Epithelial cell of proximal tubule (primary cell): Measurements from ENCODE around the gene OR10A2. TPM values are rescaled to one million over a fixed set of nuclear protein-coding genes. Genes with fewer than 3 reads are reported as not detected.
"Not testable (repeated sequence)": the region's sequence is repeated elsewhere in the genome, so short reads cannot be mapped to it uniquely, and the experiment has no call there.

Experiments
- DNase-seq: peaks from one replicate; pipeline ENCODE4 v3.0.0-alpha.2; 2011; ENCODE audit warnings: low read depth
- H3K4me3 ChIP-seq: 2 replicates; pipeline ENCODE4 v1.5.1; 2011; ENCODE audit warnings: low read depth, mild to moderate bottlenecking, low read length
- total RNA-seq: library from RNA; depleted of rRNA; stranded (reverse); fragments of >200 nt; gene quantifications from 2 replicates; pipeline ENCODE4 v1.2.3, GENCODE V29; 2015
- TF ChIP-seq, protein P1 (sequence below): conservative IDR thresholded peaks from 2 replicates; pipeline ENCODE4 v1.5.1; 2012; ENCODE audit warnings: low read depth, mild to moderate bottlenecking, low read length

OR10A2 gene
- total RNA-seq, 1 donor from 2014 or later: not detected

DNA sequence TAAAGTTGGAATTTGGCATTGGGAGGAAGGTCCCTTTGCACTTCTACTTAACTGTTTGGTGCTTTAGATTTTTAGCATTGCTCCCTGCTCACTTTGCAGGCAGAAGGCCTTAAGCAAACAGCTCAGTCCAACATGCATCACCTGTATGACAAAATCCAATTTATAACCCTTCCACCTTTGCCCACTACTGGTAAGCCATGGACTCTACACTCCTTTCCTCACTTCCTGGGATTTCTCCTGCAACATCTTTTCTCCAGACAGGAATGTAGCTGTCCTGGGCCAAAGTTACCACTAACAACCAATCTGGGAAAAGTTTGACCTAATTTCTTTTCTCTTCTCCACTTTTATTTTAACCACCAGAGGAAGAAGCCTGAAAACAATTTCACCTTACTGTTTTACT, 31.2 kb downstream of the OR10A2 start:
- no peak overlapping the region for H3K4me3 ChIP-seq
- TF ChIP-seq, protein P1, sequence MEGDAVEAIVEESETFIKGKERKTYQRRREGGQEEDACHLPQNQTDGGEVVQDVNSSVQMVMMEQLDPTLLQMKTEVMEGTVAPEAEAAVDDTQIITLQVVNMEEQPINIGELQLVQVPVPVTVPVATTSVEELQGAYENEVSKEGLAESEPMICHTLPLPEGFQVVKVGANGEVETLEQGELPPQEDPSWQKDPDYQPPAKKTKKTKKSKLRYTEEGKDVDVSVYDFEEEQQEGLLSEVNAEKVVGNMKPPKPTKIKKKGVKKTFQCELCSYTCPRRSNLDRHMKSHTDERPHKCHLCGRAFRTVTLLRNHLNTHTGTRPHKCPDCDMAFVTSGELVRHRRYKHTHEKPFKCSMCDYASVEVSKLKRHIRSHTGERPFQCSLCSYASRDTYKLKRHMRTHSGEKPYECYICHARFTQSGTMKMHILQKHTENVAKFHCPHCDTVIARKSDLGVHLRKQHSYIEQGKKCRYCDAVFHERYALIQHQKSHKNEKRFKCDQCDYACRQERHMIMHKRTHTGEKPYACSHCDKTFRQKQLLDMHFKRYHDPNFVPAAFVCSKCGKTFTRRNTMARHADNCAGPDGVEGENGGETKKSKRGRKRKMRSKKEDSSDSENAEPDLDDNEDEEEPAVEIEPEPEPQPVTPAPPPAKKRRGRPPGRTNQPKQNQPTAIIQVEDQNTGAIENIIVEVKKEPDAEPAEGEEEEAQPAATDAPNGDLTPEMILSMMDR: no peak
- DNase-seq: no peak

DNA sequence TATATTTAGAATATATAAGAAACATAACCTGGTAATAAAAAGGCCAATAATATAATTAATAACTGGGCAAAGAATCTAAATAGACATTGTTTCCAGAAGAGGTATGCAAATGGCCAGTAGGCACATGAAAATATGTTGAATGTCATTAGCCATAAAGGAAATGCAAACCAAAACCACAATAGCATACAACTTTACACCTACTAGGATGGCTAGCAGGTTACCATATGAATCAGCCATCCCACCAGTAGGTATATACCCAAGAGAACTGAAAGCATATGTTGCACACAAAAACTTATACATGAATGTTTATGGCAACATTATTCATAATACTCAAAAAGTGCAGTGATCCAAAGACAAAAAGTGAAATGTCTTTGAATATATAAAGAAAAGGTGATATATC, 32.2 kb downstream of the OR10A2 start:
- DNase-seq: no peak
- TF ChIP-seq, protein P1: no peak
- no peak overlapping the region for H3K4me3 ChIP-seq

DNA sequence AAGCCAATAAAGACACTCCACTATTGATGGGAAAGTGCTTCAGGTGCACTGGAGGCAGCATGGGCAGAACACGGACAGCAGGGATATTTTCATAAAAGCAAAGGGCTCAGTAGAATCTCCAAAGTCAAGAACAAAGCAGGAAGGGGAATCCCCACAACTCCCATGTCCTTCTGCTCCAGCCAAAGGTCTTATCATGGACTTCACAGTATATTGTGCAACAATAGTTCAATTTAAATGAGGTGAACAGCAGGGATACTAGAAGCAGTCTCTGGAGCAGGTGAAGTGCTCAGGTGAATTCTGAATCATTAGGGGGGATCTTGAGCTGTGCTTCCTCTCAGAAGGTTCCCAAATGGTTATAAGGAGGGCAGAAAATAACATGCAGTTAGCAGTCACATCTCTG, 36.1 kb downstream of the OR10A2 start:
- TF ChIP-seq, protein P1: no peak
- DNase-seq: no peak
- no peak overlapping the region for H3K4me3 ChIP-seq

DNA sequence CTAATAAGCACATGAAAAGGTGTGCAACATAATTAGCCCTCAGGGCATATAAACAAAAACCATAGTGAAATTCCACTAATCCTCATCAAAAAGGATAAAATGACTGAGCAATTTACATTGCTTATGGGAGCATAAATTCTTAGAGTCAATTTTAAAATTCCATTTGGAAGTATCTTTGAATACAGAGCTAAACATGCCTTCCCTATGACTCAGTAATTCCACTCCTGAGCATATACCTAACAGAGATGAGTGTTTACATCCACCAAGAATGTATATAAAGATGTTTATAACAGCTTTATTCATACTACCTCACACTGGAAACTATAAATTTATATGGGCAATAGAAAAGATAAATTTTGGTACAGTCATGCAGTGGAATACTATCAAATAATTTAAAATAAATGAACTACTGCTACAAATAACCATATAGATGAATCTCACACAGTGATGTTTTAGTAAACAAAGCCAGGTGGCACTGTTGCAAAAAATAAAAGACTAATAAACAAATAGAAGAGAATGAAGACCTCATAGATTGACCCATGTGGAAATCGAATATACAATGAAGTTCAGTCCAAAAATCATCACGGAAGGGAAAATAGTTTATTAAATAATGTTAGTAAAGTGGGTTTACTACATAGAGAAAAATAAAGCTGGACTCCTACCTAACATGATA, 37.6 kb downstream of the OR10A2 start:
- TF ChIP-seq, protein P1: no peak
- no peak overlapping the region for H3K4me3 ChIP-seq

DNA sequence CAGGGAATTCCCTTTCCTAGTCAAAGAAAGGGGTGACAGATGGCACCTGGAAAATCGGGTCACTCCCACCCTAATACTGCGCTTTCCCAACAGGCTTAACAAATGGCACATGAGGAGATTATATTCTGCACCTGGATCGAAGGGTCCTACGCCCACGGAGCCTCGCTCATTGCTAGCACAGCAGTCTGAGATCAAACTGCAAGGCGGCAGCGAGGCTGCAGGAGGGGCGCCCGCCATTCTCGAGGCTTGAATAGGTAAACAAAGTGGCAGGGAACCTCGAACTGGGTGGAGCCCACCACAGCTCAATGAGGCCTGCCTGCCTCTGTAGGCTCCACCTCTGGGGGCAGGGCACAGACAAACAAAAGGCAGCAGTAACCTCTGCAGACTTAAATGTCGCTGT, 41.9 kb downstream of the OR10A2 start:
- DNase-seq, H3K4me3 ChIP-seq: not testable (repeated sequence)

More for the DNA sequence above, 37.6 kb downstream of the OR10A2 start:
- no peak for DNase-seq

DNA sequence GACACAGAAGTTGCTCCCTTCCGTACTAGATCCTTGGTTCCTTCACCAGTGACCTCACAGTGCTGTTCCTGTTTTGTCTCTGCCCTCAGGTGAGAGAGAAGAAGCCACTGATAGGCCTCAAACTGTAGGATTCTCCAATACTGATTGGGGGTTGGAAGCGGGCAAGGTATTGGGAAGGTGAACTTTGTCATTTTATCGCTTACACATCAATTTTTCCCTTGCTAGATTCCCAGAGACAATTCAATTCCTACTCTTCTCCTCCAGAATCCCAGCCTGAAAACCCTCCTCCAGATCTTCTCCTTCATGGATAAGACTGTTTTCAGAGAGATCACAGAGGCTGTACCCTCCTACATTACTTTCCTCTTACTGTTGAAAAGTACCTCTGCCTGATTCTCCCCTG, 48.5 kb downstream of the OR10A2 start:
- TF ChIP-seq, protein P1: no peak
- no peak overlapping the region for H3K4me3 ChIP-seq
- no peak for DNase-seq

DNA sequence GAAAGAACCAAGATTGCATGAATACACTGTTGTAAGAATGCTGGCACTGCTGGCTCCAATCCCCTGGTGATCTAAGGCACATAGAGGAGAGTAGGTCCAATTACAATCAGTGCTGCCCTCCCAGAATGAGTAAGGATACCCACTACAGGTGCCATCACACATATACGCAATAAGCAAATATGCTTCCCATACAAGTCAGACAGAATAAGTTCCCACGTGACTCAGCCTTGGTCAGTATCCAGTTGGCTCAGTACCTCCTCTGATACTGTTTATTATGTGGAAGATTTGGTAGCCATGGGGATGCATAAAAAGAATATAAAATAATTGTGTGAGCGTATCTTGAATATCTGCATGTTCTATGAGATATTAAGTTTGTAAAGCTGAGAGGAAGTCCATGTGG, 49.1 kb downstream of the OR10A2 start:
- DNase-seq: no peak
- TF ChIP-seq, protein P1: no peak
- no peak overlapping the region for H3K4me3 ChIP-seq
